Activated gamma-delta T cell treated with anti-CD3 and anti-CD28 coated beads, Interleukin-2, amount 50 U/mL, for 16 hours (primary cell): ENCODE data around the gene TBC1D12.
"Not testable (repeated sequence)": the region's sequence is repeated elsewhere in the genome, so short reads cannot be mapped to it uniquely, and the experiment has no call there.

ENCODE experiments used
- DNase-seq: peaks from one replicate; pipeline ENCODE4 v3.0.0-alpha.2; 2020; ENCODE audit warnings: low read depth

The TBC1D12 gene

DNA sequence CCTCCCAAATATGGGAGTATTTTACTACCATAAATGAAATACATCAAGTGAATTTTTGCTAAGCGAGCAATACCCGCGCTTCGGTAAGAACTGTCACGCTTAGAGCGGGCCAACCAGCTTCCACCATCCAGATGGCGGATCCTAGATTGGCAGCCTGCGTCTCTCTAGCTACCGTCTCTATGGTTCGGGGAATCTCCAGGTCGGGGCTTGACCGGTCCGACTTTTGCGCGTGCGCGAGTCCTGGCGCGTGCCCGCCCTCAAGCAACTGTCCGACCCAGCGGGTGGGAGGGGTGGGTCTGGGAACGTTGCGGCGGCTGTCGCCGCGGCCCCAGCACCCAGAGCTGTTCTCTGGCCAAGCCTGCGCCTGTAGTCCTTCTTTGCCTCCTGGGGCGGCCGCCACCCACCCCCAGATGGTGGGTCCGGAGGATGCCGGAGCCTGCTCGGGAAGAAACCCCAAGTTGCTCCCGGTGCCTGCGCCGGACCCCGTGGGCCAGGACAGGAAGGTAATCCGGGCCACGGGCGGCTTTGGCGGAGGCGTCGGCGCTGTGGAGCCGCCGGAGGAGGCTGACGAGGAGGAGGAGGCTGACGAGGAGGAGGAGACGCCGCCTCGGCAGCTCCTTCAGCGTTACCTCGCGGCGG, at the start of gene TBC1D12:
Gene TBC1D12 (plus strand): TSS at position 338 of the 639 bp plus-strand sequence. CDS start 73 bp downstream, at position 411.
- DNase-seq = no peak

DNA sequence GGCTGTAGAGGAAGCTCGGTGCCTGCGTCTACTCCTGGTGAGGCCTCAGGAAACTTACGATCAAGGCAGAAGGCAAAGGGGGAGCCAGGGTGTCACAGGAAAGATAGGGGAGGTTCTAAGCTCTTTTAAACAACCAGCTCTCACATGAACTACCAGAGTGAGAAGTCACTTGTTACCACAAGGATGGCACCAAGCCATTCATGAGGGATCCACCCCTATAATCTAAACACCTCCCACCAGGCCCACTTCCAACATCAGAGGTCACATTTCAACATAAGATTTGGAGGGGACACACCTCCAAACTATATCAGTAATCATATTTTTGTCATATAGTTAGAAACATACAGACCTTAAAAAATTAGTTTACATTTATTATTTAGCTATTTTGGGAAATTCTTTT, 49.0 kb upstream of the TBC1D12 start:
- DNase-seq = no peak

DNA sequence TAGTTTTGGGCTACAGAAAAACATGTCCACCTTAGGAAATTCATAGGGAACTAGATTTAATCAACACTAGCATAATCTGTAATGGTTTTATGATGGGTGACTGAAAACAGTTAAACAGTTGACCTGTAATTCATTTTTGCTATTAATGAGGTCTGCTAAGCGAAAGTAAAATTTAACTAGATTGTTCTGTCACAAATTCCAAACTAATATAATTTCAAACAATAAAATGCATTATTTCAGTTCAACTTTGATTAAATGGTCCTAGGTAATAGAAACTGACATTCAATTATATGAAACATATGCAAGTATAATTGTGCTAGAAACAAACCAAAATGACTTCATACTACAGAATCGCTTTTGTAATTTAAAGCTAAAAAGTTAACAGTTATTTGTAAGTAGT, 46.5 kb upstream of the TBC1D12 start:
- no peak for DNase-seq

DNA sequence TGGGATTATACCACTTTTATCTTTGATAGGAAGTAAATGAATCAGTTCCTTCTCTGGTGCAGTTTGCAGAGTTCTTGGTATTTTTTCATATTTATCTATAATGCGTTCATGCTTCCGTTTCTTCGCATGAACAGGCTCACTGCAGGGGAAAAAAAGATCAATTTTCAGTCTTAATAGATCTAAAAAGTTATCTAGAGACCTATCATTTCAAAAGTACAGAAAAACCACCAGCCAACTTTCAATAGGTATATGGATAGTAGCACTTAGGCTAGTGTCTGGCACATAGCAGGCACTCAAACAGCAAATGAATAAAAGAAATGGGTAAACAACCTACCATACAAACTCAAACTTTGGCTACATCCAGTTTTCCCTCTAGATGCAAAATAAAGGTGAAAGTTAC, 45.1 kb upstream of the TBC1D12 start:
- DNase-seq = no peak

DNA sequence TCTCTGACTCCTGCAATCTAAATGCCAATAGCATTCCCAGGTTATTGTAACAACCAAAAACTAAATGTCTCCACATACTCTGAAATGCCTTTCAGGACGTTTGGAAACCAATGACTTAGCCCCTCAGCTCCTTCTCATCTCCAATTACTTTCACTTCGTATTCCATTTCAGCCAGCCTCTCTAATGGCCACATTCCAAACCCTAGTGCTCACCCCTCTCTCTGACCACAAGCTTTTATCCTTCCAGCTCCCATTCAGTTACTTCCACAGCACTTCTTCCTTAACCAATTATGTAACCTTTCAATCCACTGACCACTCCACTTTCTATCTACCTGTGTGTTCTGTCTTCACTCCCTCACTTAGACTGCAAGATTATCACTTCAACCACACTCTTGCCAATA, 43.9 kb upstream of the TBC1D12 start:
- no peak for DNase-seq

DNA sequence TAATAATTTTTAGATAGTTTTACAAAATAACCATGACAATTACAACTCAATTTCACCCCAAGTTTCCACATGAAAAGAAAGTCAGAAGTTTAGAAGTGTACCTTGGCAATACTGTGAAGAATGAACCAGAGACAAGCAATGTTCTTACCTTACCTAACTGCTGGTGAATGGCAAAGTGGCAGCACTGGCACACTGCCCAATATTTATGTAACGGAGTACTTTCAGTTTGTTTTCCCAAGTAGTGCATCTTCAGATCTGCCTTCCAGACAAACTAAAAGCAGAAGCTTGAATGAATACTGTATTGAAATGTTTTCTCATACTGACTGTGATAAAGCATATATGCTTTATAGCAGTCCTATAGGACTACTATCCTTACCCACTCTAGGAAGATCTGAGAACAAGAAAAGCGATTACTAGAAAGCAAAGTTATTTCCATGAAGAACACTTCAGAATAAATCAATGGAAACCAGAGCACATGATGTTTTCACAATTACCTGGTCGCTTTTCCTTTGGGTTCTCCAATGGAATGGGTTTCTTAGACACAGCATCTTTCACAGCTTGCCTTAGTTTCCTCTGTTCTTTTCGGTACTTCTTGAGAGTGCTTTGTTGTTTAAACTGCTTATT, 41.1 kb upstream of the TBC1D12 start:
- DNase-seq = no peak

DNA sequence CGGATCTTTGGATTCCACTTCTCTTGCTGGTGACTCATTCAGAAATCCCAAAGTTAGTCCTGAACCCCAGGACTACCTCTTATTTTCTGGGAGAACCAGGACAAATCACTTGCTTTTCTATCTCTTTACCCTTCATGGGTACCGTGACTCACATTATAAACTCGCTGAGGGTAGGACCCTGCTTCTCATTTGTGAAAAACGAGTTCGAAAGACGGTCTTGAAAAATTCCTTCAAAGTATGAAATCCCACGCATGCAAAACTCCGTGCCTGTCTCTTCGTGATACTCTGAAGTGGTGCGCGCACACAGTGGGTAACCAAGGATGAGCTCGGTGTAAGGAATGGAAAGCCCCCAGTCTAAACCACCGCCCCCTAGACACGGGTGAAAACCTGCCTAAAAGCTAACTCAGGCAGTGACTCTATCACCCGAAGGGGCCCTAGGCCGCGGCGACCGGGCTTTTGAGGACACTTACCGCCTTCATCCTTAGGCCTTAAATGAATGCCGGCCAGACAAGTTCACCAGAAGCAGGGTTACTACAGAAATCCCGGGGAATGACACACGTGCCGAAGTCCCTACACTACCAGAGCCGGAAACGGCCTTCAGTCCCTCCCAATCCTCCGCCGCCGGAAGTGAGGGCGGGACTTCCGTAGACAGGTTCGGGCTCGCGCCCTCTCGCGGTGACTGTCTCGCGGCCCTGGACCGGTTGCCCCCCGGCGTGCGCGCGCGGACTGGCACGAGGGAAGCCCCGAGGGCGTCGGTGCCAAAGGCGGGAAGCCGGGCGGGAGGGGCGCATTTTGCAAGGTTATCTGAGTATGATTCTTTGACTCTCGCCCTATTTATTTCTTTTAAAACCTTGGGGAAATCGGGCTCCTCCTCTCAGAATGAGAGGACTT, 39.7 kb upstream of the TBC1D12 start, which contains the start of gene NOC3L:
Gene NOC3L (minus strand): TSS at position 580 of the 891 bp plus-strand sequence. CDS start 101 bp downstream, at position 479.
- peak; percentile 92 for DNase-seq

DNA sequence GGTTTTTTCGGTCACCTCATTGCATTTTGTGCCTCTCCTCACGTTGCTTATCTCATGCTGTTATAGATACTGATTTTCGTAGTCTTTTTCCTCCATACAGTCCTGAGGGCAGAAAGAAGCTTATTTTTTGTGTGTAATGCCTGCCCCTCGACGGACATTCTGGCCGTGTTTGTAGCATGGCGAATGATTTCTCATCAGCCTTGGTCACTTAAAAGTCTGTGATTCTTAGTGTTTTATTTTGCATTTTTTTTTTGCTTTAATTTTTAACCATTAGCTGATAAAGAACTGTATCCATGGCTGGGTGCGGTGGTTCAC, 39.1 kb upstream of the TBC1D12 start:
- DNase-seq = no peak

DNA sequence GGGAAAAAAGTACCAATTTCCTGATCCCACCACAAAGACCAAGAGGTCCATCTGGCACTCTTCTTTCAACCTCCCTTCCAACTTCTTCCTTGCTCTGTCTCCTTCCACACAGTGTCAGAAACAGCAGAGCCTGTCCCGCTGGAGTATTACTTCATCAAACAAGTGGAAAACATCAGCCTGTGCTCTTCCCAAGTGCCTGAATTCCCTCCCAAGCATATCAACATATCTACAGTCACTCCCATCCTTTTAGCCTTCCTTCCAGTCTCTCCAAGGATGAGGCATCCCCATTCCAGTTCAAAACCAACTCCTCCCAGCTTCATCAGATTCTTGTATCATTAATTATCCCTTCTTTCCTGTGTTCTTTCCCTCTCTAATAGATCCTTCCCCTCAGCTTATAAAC, 37.9 kb upstream of the TBC1D12 start:
- DNase-seq = no peak

DNA sequence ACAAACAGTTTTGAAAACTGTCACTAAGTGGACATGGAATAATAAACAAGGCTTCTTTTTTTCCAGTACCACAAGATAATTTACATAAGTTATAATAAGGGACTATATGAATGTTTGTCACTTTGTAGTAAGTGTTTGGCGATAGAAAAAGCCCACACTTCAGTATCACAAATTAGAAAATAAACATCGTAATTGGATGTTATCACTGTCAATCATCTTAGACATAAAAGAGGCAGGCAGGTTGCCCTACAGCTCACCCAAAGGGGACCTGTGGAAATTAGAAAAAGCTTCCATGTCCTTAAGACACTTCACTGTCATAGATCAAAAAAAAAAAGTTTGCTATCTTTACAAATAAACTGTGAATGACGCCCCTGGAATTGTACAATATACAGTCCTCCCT, 36.0 kb upstream of the TBC1D12 start:
- no peak for DNase-seq

DNA sequence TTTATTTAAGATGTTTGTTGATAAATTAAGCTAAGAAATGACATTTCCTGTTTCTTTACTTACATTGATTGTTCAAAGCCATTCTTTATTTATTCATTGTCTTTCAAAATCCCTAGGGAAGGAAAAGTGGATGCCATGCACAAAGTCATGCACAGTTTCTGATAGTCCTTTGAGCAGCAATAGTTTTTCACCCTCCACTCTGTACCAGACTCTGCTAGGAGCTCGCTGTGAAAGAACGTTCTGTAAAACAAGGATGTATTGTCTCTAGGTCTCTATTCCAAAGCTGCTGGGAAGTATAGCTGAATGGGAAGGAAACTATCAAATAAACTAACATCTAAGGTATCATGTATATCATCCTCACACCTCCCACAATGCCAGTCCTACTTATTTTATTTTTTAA, 31.8 kb upstream of the TBC1D12 start:
- DNase-seq = no peak

DNA sequence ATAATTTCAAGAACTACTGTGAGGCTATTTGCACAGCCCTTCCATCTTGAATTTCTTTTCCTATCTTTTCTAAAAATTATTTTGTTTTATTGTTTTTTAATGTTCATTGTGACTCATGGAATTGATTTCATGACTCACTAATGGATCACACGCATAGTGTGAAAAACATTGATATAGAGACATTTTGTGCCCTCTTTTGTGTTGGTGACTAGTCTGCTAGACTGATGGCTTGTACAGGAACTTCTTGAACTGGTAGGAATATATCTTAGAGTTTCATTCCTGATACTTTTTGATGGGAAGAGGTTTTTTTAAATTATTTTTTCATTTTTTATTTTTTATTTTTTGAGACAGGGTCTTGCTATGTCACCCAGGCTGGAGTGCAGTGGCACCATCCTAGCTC, 27.0 kb upstream of the TBC1D12 start:
- DNase-seq = no peak

DNA sequence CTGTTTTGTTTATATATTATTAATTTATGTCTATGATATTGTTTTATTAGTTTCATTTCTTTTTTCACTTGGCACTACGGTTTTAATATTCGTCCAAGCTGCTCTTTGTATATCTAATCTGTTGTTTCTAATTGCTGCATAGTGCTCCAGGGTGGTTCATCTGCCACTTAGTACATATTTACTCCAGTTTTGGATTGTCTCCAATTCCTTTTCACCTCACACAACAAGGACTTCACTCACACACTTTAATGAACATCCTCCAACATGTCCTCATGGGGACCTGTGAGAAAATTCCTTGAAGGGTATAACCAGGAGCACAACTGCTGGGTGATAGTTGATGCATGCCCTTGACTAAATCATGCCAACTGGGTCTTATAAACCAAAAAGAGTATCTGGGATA, 25.5 kb upstream of the TBC1D12 start:
- DNase-seq = no peak

DNA sequence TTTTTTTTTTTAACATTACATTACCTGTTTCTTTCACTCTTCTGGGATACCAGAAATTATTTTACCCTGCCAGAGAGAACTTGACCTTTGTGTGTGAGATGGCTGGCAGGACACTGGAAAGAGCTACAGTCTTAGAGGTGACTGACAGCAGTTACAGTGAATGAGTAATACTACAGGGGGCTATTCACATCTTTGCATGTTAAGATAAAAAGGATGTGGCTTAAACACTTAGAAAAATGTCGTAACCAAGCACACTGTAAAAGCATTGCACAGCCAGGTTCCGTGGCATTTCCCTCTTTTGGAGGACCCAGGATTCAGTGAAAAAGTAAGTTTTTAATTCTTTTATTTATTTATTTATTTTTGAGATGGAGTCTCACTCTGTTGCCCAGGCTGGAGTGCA, 18.8 kb upstream of the TBC1D12 start:
- DNase-seq = no peak

DNA sequence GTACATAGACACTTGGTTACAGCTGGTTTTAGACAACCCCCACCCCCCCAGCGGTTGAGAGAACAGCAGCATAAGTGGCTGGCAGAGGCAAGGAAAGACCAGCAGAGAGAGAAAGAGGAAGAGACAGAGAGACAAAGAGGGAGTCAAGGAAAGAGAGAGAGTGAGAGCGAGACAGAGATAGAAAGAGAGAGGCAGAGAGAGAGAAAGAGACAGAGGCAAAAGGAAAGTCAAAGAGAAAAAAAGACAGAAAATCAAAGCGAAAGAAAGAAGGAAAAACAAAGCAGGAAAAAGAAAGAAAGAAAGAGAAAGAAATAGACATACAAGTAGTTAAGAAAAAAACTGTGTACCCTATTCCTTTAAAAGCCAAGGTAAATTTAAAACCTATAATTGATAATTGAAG, 16.6 kb upstream of the TBC1D12 start:
- not testable (repeated sequence) for DNase-seq

DNA sequence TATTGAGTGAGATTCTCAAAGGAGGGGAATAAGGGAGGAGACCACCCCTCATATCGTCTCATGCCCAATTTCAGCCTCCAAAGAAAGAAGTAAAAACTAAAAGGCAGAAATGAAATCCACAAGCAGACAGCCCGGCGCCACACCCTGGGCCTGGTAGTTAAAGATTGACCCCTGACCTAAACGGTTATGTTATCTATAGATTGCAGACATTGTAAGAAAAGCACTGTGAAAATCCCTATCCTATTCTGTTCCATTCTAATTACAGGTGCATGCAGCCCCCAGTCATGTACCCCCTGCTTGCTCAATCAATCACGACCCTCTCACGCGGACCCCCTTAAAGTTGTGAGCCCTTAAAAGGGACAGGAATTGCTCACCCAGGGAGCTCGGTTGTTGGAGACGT, 10.2 kb upstream of the TBC1D12 start:
- not testable (repeated sequence) for DNase-seq

DNA sequence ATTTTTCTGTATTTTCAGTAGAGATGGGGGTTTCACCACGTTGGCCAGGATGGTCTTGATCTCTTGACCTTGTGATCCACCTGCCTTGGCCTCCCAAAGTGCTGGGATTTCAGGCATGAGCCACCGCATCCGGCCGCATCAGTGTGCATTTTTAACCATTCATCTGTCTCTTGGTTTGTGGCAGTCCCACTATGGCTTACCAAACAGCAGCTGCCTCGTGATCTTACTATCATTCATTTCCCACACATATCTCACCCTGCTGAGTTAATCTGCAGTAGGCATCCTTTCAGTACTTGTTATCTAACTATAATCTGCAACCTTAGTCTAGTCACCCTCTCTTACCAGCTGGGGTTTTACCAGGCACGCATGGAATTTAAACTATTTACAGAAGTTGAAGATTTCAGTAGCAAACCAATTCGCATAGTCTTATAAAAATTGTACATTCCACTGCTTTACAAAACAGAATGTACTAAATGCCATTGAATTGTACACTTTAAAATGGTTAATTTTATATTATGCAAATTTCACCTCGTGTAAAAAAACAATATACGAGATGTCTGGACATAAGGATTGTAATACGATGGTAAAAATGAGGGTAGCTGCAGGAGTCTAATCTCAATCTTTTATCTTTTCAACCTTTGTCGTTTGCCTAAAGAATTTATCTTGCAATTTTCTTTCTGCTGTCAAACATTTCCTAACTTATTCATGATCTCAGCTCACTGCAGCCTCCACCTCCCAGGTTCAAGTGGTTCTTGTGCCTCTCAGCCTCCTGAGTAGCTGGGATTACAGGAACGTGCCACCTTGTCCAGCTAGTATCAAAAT, 4.6 kb upstream of the TBC1D12 start:
- no peak for DNase-seq

DNA sequence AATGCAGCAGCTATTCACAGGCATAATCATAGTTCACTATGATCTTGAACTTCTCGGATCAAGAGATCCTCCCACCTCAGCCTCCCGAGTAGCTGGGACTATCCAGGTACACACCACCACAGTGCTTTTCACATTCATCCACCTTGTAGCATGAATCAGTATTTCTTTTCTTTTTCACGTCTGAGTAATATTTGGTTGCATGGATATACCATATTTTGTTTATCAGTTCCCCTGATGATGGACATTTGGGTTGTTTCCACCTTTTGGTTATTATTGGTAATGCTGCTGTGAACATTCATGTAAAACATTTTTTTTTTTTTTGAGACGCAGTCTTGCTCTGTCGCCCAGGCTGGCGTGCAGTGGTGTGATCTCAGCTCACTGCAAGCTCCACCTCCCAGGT, 3.6 kb upstream of the TBC1D12 start:
- DNase-seq = no peak

DNA sequence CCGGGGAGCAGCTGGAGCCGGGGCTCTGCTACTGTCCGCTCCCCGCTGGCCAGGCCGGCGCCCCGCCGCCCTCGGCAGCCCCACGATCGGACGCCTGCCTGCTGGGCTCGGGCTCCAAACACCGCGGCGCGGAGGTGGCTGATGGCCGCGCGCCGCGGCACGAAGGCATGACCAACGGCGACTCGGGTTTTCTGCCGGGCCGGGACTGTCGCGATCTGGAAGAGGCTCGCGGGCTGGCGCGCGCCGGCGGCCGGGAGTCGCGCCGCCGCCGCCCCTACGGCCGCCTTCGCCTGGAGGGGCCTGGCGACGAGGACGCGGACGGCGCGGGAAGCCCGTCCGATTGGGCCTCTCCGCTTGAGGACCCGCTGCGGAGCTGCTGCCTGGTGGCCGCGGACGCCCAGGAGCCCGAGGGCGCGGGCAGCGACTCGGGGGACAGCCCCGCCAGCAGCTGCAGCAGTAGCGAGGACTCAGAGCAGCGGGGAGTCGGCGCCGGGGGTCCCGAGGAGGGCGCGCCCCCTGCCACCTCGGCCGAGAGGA, 570 bp downstream of the TBC1D12 start:
- DNase-seq = no peak

DNA sequence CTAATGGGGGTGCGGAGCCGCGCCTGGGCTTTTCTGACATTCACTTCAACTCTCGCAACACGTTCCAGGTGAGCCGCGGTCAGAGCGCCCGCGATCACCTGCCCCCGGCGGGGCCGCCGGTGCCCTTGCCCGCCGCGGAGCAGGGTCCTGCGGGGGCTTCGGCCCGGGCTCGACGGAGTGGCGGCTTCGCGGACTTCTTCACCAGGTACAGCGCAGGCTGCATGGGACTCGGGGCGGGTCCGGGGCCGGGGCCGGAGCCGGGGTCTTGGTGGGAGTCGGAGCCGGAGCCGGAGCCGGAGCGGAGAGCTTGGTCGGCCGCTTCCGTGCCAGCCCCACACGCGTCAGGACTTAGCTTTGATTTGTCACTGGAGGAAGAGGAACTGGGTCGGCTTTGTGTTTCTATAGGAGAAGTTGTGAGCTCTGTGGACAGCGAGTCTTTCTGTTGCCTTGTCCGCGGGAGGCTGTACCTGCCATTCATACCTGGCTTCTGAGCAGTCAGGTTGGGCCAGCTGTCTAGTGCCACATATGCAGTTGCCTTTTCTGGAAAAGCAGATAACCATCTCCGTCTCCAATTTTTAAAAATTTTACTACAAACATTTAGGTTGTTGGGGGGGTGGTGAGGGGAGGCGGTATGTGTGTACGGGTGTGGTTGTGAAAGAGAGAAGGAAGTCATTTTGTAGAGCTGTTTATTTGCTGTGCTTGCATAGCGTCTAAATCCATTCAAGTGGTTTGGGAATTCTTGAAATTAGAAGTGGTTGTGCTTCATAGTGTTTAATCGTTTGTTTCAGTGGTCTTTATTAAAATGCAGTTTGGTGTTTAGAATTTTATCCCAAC, 1.3 kb downstream of the TBC1D12 start:
- no peak for DNase-seq

DNA sequence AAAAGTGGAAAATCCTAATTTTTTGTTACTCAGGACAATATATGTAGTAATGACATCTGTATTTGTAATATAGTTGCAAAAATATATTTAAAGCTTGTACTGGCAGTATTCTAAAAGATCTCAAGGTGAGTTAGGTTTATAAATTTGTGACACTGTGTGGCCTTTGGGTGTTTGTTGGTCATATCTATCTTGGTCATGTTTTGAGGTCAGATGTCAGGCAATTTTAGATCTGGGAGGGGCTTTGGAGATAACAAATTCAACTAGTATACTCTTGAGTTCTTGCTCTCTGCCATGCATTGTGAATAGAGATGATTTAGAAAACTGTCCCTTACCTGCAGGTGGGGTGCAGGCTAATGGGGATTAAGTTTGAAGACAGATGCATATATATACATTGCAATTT, 3.1 kb downstream of the TBC1D12 start:
- no peak for DNase-seq
